Hepatocyte (in vitro differentiated cells): ENCODE results near the gene ZC3H7B.

Experiments used
- CTCF ChIP-seq: fragments of 200-600 bp; sonication (generic); IDR thresholded peaks from 2 replicates; pipeline ENCODE4 v1.5.1; 2016; ENCODE audit warnings: antibody characterized with exemption, mild to moderate bottlenecking; ENCODE audit not compliant: poor library complexity
- EZH2 ChIP-seq: fragments of 200-600 bp; sonication (generic); IDR thresholded peaks from 2 replicates; pipeline ENCODE4 v1.6.1; 2016; ENCODE audit warnings: antibody characterized with exemption, mild to moderate bottlenecking, borderline replicate concordance
- EZH2phosphoT487 ChIP-seq: fragments of 200-600 bp; sonication (generic); IDR thresholded peaks from one replicate; pipeline ENCODE4 v1.6.1; 2018; ENCODE audit warnings: antibody characterized with exemption, mild to moderate bottlenecking, low read depth, moderate library complexity; ENCODE audit not compliant: unreplicated experiment, severe bottlenecking

GRCh38 chr22:41332217-41332939 lies 31.1 kb downstream of the ZC3H7B start:
- TF ChIP-seq CTCF, result no peak
- TF ChIP-seq EZH2, result no peak
- TF ChIP-seq EZH2phosphoT487, result no peak
